GM18909 (cell line): ENCODE data around the gene PTPRU.

Experiments used
- ATAC-seq: cut with Tn5 transposase; IDR thresholded peaks from one replicate; pipeline ENCODE4 v1.9.1; 2021; ENCODE audit warnings: mild to moderate bottlenecking; ENCODE audit not compliant: unreplicated experiment, poor library complexity

The PTPRU gene

GRCh38 chr1:29354511-29355098 is 118.3 kb downstream of the PTPRU start:
- no peak for ATAC-seq

DNA sequence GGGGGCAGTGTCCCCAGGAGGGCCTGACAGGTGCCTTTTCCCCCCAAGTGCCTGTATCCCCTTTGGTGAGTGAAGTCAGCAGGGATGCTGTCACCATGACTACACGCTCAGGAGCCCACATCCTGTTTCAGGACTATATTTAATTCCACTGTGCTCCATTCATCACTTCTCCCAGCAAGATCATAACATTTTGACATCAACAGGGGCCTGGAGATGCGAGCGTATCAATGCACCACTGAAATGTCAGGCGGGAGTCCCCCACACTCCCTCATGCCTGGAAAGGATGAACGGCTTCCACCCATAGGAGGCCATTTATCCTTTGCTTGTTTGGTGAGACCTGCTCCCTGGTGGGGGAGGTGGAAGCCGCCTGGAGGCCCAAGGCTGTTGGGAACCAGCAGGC is 119.1 kb downstream of the PTPRU start:
- ATAC-seq, result no peak

GRCh38 chr1:29356663-29357062 is 120.3 kb downstream of the PTPRU start:
- ATAC-seq, result no peak

GRCh38 chr1:29357452-29357851 is 121.1 kb downstream of the PTPRU start:
- ATAC-seq, result no peak

- ATAC-seq, result no peak
Measured at GRCh38 chr1:29358183-29358582, 121.9 kb downstream of the PTPRU start.

DNA sequence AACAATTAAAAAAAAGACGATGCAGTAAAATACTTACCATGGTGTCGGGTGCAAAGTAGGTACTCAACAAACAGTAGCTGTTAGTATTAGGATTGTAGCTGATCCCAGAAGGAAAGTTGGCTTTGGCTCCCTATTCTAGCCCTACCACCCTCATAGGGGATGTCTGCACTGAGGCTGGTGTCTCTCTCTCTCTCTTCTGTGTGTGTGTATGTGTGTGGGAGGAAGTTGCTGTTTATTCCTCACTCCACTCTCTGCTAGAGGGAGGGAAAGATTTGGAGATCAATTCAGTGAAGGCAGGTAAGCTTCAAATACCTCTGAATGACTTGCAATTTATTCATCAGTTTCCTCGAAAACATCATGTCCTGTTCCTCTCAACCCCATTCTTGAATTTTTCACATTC is 124.4 kb downstream of the PTPRU start:
- ATAC-seq, result no peak

DNA sequence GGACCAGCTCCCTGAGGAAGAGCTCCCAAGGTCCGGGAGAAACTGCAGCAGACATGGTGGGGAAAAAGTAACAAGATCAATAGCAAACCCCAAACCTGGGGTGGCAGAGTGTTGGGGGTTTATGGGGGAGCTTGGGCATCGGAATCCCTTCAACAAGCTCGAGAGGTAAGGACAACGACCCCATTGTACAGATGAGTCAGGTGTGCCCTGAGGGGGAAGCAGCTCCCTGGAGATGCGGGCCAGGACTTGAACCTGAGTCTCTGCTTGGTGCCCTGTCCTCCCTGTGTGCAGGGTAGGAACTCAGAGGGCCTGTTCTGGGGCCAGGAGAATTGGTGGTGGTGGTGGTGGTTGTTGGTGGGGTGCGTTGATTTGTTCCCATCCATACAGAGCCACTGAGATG is 125.4 kb downstream of the PTPRU start:
- no peak for ATAC-seq

GRCh38 chr1:29362116-29362515 is 125.8 kb downstream of the PTPRU start:
- no peak for ATAC-seq

DNA sequence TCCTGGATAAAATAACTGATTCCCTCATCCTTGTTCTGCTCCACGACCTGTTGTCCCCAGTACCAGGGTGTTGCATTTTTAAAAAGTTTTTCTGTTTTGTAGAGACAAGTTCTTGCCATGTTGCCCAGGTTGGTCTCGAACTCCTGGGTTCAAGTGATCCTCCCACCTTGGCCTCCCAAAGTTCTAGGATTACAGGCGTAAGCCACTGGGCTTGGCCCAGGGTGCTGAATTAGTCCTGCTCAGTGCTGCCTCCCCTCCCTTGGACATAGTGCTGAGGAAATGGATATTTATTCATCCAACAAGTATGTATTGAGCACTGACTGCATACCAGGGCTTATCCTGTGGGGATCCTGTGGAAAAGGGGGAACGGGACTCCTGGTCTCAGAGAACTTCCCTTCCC is 126.4 kb downstream of the PTPRU start:
- no peak for ATAC-seq

DNA sequence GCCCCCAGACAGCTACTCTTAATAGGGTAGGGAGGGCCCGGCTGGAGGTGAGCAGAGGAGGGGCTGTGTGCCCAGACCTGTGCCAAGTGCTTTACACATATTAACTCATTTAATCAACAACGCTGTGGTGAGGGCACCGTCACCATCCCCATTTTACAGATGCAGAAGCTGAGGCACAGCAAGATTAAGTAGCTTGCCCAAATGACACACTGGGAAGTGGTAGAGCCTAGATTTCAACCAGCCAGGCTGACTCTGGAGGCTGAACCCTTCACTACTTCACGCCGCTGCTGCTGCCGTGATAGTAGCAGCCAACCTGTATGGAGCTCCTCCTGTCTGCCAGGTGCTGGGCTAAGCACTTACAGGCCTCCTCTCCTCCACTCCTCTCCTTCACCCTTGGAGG is 127.2 kb downstream of the PTPRU start:
- ATAC-seq, result no peak

- ATAC-seq, result no peak
Measured at GRCh38 chr1:29364101-29364678, 127.9 kb downstream of the PTPRU start.

GRCh38 chr1:29365906-29366670 is 129.8 kb downstream of the PTPRU start:
- ATAC-seq, result no peak

GRCh38 chr1:29368936-29369932 is 132.9 kb downstream of the PTPRU start:
- no peak for ATAC-seq

- no peak for ATAC-seq
Measured at GRCh38 chr1:29370067-29370466, 133.7 kb downstream of the PTPRU start.

DNA sequence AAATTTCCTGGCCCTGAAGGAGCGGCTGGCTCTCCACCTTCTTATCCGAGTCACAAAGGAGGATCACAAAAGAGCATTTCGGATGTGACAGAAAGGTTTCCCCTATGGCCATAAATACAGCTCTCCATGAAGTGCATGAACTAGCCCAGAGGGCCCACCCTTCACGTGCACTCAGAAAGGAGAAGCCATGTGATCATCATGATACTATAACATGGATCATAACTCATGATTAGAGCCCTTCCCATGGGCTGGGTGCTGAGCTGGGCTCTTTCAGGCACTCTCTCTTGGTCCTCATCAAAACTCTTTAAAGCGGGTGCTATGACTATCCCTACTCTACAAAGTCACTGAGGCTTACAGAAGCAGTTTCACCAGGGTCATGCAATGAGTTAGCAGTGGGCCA is 135.0 kb downstream of the PTPRU start:
- ATAC-seq, result no peak

GRCh38 chr1:29372108-29372507 is 135.8 kb downstream of the PTPRU start:
- no peak for ATAC-seq
